HG03097 (cell line): Measurements from ENCODE around the gene ZNF232.
A peak's percentile ranks its signal among the peaks of the same experiment; 100 is the strongest.
"Not testable (repeated sequence)": the region's sequence is repeated elsewhere in the genome, so short reads cannot be mapped to it uniquely, and the experiment has no call there.

Experiments
- ATAC-seq: cut with Tn5 transposase; IDR thresholded peaks from one replicate; pipeline ENCODE4 v1.9.1; 2021; ENCODE audit not compliant: unreplicated experiment, low FRiP score

ZNF232 gene

DNA sequence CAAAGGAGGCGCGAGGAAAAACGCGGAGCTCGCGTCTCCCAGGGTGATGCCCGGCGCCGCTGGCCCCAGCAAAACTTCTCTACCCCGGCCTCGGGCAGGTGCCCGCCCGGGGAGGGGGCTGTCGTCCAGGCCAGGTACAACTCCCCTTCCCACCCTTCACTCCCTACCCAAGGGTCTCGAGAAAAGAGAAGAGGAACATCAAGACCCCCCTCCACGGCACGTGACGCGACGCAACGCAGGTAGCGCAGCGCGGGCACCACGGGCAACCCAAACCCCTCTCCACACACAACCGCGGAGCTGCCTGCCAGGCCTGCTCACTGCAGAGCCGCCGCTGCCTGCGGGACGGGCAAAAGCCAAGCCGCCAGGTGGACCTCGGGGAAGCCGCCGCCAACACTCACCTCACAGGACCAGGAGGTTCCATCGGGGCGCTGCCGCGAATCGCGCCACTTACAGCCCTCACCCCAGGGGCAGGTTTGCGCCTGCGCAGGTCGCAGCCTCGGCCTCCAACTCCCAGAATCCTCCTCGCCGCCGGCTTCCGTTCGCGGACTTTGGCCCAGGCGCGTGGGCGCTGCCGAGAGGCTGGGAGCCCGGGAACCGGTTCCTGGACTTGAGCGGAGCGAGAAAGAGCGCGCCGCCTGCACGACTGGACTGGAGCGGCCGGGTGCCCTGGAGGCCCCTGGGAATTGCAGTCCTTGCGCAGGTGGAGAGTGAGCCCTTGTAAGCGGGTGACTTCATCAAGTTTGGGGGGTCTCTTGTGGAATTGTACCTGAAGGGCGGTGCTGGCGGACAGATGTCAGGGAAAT lies at the start of gene ZNF232:
ZNF232 (minus strand) TSS at position 477 of the 803 bp plus-strand sequence; CDS start at position 421, 56 bp downstream.
- peak; percentile 77 for ATAC-seq

DNA sequence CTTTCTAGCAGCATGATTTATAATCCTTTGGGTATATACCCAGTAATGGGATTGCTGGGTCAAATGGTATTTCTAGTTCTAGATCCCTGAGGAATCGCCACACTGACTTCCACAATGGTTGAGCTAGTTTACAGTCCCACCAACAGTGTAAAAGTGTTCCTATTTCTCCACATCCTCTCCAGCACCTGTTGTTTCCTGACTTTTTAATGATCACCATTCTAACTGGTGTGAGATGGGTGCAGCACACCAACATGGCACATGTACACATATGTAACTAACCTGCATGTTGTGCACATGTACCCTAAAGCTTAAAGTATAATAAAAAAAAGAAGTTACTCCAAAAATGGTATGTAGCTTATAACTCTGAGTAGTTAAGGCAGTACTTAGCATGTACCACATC lies 49.0 kb upstream of the ZNF232 start:
- not testable (repeated sequence) for ATAC-seq

- ATAC-seq, result not testable (repeated sequence)
Measured at GRCh38 chr17:5146122-5146521, 34.4 kb upstream of the ZNF232 start.

DNA sequence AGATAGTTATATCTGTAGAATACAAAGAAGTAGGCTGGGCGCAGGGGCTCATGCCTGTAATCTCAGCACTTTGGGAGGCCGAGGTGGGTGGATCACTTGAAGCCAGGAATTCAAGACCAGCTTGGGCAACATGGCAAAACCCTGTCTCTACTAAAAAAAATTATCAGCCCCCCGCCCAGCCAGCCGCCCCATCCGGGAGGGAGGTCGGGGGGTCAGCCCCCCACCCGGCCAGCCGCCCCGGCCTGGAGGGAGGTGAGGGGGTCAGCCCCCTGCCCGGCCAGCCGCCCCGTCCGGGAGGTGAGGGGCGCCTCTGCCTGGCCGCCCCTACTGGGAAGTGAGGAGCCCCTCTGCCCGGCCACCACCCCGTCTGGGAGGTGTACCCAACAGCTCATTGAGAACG lies 31.2 kb upstream of the ZNF232 start:
- not testable (repeated sequence) for ATAC-seq

DNA sequence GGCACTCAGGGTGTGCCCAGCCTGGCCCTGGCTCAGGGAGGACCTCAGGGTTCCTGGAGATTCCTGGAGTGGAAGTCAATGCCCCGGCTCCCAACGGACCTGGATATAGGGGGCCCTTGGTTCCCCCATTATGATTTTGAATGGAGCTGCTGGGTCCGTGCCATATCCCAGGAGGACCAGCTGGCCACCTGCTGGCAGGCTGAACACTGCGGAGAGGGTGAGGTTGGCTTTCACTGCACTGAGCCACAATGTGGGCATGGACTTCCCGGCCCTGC lies 27.7 kb upstream of the ZNF232 start:
- ATAC-seq, result no peak

- no peak for ATAC-seq
Measured at GRCh38 chr17:5138616-5139457, 27.2 kb upstream of the ZNF232 start.

GRCh38 chr17:5138198-5138544 lies 26.5 kb upstream of the ZNF232 start:
- ATAC-seq, result not testable (repeated sequence)

DNA sequence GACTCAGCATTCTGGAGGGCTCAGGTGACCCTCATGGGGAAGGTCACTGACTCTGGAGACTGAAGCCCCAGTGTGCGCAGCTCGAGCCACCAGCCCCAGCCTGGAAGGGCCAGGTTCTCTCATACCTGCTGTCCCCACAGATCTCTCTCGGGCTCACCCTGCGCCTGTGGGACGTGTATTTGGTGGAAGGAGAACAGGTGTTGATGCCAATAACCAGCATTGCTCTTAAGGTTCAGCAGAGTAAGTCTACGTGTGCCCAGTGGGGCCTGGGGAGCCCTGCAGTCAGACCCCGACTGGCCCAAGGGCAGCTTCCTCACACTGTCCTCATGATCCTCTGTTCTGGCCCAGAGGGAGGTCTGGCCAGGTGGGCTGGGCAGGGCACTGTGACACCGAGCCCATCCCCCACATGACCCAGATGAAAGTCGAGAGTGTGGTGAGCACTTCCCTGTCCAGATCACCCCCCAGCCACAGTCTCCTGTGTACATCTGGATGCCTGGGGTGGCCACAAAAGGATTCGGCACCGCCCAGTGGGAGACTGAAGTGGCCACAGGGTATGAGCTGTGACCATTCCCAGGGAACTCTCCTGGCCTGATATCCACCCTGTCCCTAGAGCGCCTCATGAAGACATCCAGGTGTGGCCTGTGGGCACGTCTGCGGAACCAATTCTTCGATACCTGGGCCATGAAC lies 26.0 kb upstream of the ZNF232 start:
- not testable (repeated sequence) for ATAC-seq

DNA sequence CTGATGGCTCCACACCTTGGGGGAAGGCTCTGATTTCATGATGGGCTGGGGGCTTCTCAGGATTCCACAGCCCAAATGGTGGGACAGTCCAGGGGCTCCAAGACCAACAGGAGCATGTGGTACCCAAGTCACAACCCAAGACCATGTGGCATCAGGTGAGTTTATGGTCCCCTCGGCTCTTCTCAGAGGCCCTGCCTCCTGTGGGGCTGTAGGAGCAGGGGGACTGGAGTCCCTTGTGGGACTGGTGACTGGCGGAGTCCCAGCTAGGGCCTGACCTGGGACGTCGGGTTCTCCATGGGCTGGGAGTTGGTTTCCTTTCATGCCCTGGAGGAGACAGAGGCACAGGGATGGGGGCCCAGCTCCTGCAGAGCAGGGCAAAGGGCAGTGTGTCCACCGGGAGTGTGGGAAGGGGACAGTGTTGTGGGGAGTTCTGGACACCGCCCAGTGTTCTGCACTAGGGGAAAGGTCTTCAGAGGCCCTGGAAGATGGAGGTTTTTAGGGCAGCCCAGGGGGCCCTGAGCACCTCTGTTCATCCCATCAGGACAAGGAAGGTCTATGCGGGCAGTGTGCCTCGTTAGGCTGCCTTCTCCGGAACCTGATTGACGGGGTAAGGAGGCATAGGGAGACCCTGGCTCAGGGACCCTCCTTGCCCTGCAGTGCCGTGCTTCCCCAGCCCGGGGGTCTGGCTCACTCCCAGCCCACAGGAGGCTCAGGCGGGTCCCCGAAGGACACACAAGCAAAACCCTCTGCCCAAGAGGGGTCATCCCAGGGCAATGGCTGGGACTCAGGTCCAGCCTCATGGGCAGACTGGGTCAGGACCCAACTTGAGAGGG lies 25.1 kb upstream of the ZNF232 start:
- not testable (repeated sequence) for ATAC-seq

GRCh38 chr17:5135726-5136579 lies 24.3 kb upstream of the ZNF232 start:
- no peak for ATAC-seq

DNA sequence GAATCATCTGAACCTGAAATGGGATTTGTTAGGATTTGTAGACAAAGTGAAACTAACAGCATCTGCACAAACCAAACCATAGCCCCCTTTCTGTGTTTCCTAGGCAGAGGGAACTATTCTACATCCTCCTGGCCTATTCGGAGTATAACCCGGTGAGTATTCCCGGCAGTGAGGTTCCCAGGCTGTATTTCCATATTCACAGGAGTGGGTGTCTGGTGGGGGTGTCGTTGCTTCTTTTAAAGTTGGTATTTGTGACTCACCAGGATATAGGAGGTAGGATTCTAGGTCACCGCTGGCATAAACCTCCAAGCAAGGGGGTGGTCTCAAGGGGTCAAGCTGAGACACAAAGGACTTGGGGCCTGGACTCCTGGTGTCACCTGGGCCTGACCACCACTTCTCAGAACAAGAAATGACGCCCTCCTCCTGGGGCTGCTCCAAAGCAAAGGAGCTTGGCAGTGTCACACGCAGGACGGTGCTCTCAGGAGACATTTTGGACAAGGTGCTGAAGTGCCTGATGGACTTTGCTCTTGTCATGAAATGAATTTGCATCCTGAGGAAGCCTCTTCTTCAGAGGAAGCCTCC lies 23.5 kb upstream of the ZNF232 start:
- ATAC-seq, result not testable (repeated sequence)

DNA sequence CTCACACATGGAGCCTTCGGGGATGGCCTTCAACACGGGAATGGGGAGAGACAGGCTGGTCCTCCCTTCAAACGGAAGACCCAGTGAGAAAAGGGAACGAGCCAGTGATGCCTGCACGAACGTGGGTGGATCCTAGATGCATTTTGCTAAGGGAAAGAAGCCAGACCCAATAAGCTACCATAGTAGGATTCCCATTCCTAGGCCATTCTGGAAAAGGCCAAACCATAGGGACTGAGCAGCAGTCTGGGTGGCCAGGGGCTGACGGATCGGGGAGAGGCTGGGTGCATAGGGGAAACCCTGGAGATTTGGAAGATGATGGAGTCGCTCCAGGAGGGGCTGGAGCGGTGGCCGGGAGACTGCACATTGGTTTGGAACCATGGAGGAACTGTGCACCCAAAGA lies 22.9 kb upstream of the ZNF232 start:
- not testable (repeated sequence) for ATAC-seq

GRCh38 chr17:5133961-5134360 lies 22.3 kb upstream of the ZNF232 start:
- ATAC-seq, result not testable (repeated sequence)

DNA sequence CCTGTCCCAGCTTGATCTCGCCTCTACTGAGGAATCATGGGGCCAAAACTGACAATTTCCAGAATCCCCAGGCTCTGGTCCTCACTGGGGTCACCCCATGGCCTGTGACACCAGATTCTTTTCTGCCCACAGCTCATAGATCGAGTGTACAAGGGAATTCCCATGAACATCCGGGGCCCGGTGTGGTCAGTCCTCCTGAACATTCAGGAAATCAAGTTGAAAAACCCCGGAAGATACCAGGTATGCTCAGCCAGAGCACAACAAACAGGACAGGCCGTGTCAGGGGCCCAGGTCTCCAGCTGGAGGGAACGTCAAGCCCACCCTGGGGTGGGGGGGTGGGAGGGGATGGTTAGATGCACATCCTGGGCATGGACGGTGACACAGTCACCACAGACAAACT lies 21.6 kb upstream of the ZNF232 start:
- ATAC-seq, result no peak

- ATAC-seq, result not testable (repeated sequence)
Measured at GRCh38 chr17:5132503-5133225, 21.0 kb upstream of the ZNF232 start.

GRCh38 chr17:5131799-5132502 lies 20.3 kb upstream of the ZNF232 start:
- not testable (repeated sequence) for ATAC-seq

DNA sequence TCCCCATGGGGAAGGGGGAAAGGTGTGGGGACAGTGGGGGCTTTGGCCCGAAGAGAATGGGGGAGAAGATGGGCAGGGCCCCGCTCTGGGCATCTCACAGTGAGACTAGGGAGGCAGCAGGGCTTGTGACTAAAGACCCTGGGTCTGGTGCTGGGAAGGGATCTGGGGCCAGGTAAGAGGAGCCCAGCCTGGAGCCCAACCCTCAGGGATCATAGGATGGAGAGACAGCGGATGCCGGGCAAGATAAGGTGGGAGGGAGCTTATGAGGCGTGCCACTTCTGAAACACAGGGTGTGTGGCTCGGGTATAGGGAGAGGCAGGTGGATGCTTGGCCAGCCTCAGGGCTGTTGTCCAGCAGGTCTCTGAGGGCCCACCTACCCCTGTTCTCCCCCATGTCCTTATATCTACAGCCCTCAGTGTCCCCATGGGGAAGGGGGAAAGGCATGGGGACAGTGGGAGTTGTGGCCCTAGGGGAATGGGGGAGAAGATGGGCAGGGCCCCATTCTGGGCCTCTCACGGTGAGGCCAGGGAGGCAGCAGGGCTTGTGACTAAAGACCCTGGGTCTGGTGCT lies 19.6 kb upstream of the ZNF232 start:
- ATAC-seq, result no peak

GRCh38 chr17:5130687-5131086 lies 19.0 kb upstream of the ZNF232 start:
- ATAC-seq, result not testable (repeated sequence)
